HCT116 (cell line): Measurements from ENCODE around the gene IQCM. TPM values are rescaled to one million over a fixed set of nuclear protein-coding genes. Genes with fewer than 3 reads are reported as not detected.

ENCODE experiments used
- ATAC-seq: fragments of 200-7000 bp; cut with Tn5 transposase; 2 replicates; pipeline ENCODE4 v1.9.1; 2020; ENCODE audit warnings: mild to moderate bottlenecking, moderate library complexity
- BruUV-seq: library from RNA; stranded (reverse); fragments of 400-500 nt; replicated peaks from 2 replicates; lab custom pipeline; 2021; lab: Mats Ljungman, UMichigan
- CTCF ChIA-PET: fragments of 300-600 bp; sonication (Branson Sonifier 250); formaldehyde crosslinking; loops from one replicate; lab custom pipeline; 2021; ENCODE audit warnings: antibody characterized with exemption; lab: Charles Lee
- POLR2A ChIA-PET: fragments of 300-600, 350-600 bp; sonication (Branson Sonifier 250); formaldehyde crosslinking; loops from one replicate; lab custom pipeline; 2021; ENCODE audit warnings: antibody characterized with exemption; lab: Charles Lee
- RAD21 ChIA-PET, 2 experiments: fragments of 300-600 bp; sonication (Branson Sonifier 250); formaldehyde crosslinking; loops; one replicate each; lab custom pipeline; 2023; ENCODE audit warnings: low total read pairs in 2 of 2; ENCODE audit not compliant: uncharacterized antibody in 2 of 2, unreplicated experiment in 2 of 2, low non-redundant PET in 1 of 2; lab: Charles Lee
- DNase-seq: peaks from one replicate; pipeline ENCODE4 v3.0.0-alpha.2; 2010; ENCODE audit warnings: low read depth, low spot score
- H2AFZ ChIP-seq: fragments of 200-600 bp; shearing (Covaris generic), sonication (generic); 2 replicates; pipeline ENCODE4 v1.6.1; 2017; ENCODE audit warnings: low read depth, mixed run types, mixed read lengths, antibody characterized with exemption, low read length; ENCODE audit not compliant: poor library complexity, severe bottlenecking
- H3K27ac ChIP-seq: 2 replicates; pipeline ENCODE4 v1.5.1; 2012; ENCODE audit warnings: low read depth, low read length
- H3K27me3 ChIP-seq: fragments of 200-600 bp; sonication (generic); 2 replicates; pipeline ENCODE4 v1.6.1; 2016; ENCODE audit warnings: mixed run types, low read length, mixed read lengths; ENCODE audit not compliant: insufficient read depth
- H3K36me3 ChIP-seq, 2 experiments: fragments of 200-500 bp in 1 of 2; fragments of 200-600 bp in 1 of 2; sonication (Bioruptor generic) in 1 of 2; sonication (generic) in 1 of 2; 2 replicates each; pipeline versions ENCODE4 v1.5.1 to v1.6.1; 2014 to 2016; ENCODE audit warnings: low read length in 2 of 2, inconsistent platforms in 1 of 2, mixed read lengths in 1 of 2, mixed run types in 1 of 2; ENCODE audit not compliant: insufficient read depth in 2 of 2, control insufficient read depth in 1 of 2
- H3K4me1 ChIP-seq, 2 experiments: fragments of 200-600 bp in 1 of 2; sonication (generic) in 1 of 2; 2 replicates each; pipeline versions ENCODE4 v1.5.1 to v1.6.1; 2012 to 2017; ENCODE audit warnings: low read length in 2 of 2, inconsistent platforms in 1 of 2, mild to moderate bottlenecking in 1 of 2, mixed read lengths in 1 of 2, mixed run types in 1 of 2, moderate library complexity in 1 of 2; ENCODE audit not compliant: insufficient read depth in 2 of 2, control insufficient read depth in 1 of 2
- H3K4me2 ChIP-seq: fragments of 200-600 bp; sonication (generic); 2 replicates; pipeline ENCODE4 v1.6.1; 2017; ENCODE audit warnings: mixed run types, low read length, mixed read lengths
- H3K4me3 ChIP-seq, 2 experiments: fragments of 200-600 bp in 1 of 2; sonication (generic) in 1 of 2; replicated peaks in 1 of 2; 2 replicates each; pipeline ENCODE4 v1.5.1; 2011 to 2016; ENCODE audit warnings: low read length in 2 of 2, control low read depth in 1 of 2, low read depth in 1 of 2, mild to moderate bottlenecking in 1 of 2, mixed read lengths in 1 of 2, mixed run types in 1 of 2
- H3K79me2 ChIP-seq: fragments of 200-600 bp; sonication (generic); 2 replicates; pipeline ENCODE4 v1.6.1; 2017; ENCODE audit warnings: mild to moderate bottlenecking, mixed run types, low read length, moderate library complexity, mixed read lengths; ENCODE audit not compliant: insufficient read depth
- H3K9ac ChIP-seq: fragments of 200-600 bp; sonication (generic); 2 replicates; pipeline ENCODE4 v1.6.1; 2016; ENCODE audit warnings: low read length, mixed read lengths
- H3K9me2 ChIP-seq: fragments of 200-600 bp; sonication (generic), shearing (Covaris generic); 2 replicates; pipeline ENCODE4 v1.6.1; 2017; ENCODE audit warnings: mixed run types, mild to moderate bottlenecking, moderate library complexity; ENCODE audit not compliant: insufficient read depth
- H3K9me3 ChIP-seq, 2 experiments: fragments of 200-500 bp in 1 of 2; fragments of 200-600 bp in 1 of 2; sonication (Bioruptor generic) in 1 of 2; sonication (generic) in 1 of 2; 2 replicates each; pipeline ENCODE4 v1.6.1; 2014 to 2017; ENCODE audit warnings: low read length in 2 of 2, mixed read lengths in 2 of 2, inconsistent platforms in 1 of 2, low read depth in 1 of 2, mild to moderate bottlenecking in 1 of 2, mixed run types in 1 of 2, moderate library complexity in 1 of 2; ENCODE audit not compliant: control insufficient read depth in 1 of 2, insufficient read depth in 1 of 2
- H4K20me1 ChIP-seq: fragments of 200-600 bp; sonication (generic), shearing (Covaris generic); 2 replicates; pipeline ENCODE4 v1.6.1; 2017; ENCODE audit warnings: mixed run types, mild to moderate bottlenecking, moderate library complexity; ENCODE audit not compliant: insufficient read depth
- ATF3 ChIP-seq: IDR thresholded peaks from 2 replicates; pipeline ENCODE4 v1.6.1; 2012
- CBX3 ChIP-seq: IDR thresholded peaks from 2 replicates; pipeline ENCODE4 v1.6.1; 2012; ENCODE audit warnings: low read depth
- CEBPB ChIP-seq: IDR thresholded peaks from 2 replicates; pipeline ENCODE4 v1.6.1; 2012; ENCODE audit warnings: low read depth
- EGR1 ChIP-seq: IDR thresholded peaks from 2 replicates; pipeline ENCODE4 v1.6.1; 2012; ENCODE audit warnings: low read depth
- ELF1 ChIP-seq: IDR thresholded peaks from 2 replicates; pipeline ENCODE4 v1.6.1; 2012; ENCODE audit warnings: low read depth, borderline replicate concordance
- EZH2 ChIP-seq: fragments of 200-600 bp; sonication (generic); IDR thresholded peaks from 2 replicates; pipeline ENCODE4 v1.6.1; 2017; ENCODE audit warnings: antibody characterized with exemption, mixed run types
- EZH2phosphoT487 ChIP-seq: fragments of 200-600 bp; IDR thresholded peaks from 2 replicates; pipeline ENCODE4 v1.6.1; 2018; ENCODE audit warnings: antibody characterized with exemption, borderline replicate concordance
- FOSL1 ChIP-seq: IDR thresholded peaks from 2 replicates; pipeline ENCODE4 v1.6.1; 2012; ENCODE audit warnings: low read depth
- JUND ChIP-seq: IDR thresholded peaks from 2 replicates; pipeline ENCODE4 v1.6.1; 2012
- POLR2A ChIP-seq: IDR thresholded peaks from 2 replicates; pipeline ENCODE4 v1.7.0; 2011; ENCODE audit warnings: borderline replicate concordance; ENCODE audit not compliant: insufficient read depth, insufficient read length; ENCODE audit errors: extremely low read depth
- RAD21 ChIP-seq: IDR thresholded peaks from 2 replicates; pipeline ENCODE4 v1.6.1; 2012; ENCODE audit warnings: low read depth, mild to moderate bottlenecking
- SIN3A ChIP-seq: IDR thresholded peaks from 2 replicates; pipeline ENCODE4 v1.6.1; 2012; ENCODE audit warnings: low read depth
- TCF7L2 ChIP-seq: IDR thresholded peaks from 2 replicates; pipeline ENCODE4 v1.7.0; 2011; ENCODE audit warnings: borderline replicate concordance, inconsistent platforms; ENCODE audit not compliant: insufficient read depth, insufficient read length; ENCODE audit errors: extremely low read depth
- YY1 ChIP-seq: IDR thresholded peaks from 2 replicates; pipeline ENCODE4 v1.6.1; 2011; ENCODE audit warnings: low read length, low read depth, moderate library complexity, mild to moderate bottlenecking; ENCODE audit not compliant: insufficient replicate concordance; ENCODE audit errors: extremely low read depth
- ZBTB33 ChIP-seq: IDR thresholded peaks from 2 replicates; pipeline ENCODE4 v1.6.1; 2011; ENCODE audit warnings: mild to moderate bottlenecking, low read length, moderate library complexity; ENCODE audit not compliant: insufficient replicate concordance; ENCODE audit errors: extremely low read depth
- ZFX ChIP-seq: fragments of 450-650 bp; IDR thresholded peaks from 2 replicates; pipeline ENCODE4 v1.6.1; 2017
- ZNF274 ChIP-seq: fragments of 200-500 bp; sonication (Bioruptor generic); IDR thresholded peaks from 2 replicates; pipeline ENCODE4 v1.6.1; 2014; ENCODE audit warnings: mild to moderate bottlenecking, low read depth, low read length, inconsistent platforms
- intact Hi-C: fragments of 100-400 bp; cut with micrococcal nuclease; formaldehyde crosslinking; loops from 2 replicates; pipeline ENCODE4 v1.10.0; 2022
- total RNA-seq: library from RNA; stranded (reverse); gene quantifications from one replicate; pipeline ENCODE4 v1.2.1, GENCODE V29; 2021; ENCODE audit not compliant: unreplicated experiment
- TF ChIP-seq, protein P1 (sequence below), 3 experiments: fragments of 200-600 bp in 1 of 3; sonication (generic) in 1 of 3; IDR thresholded peaks in 2 of 3; conservative IDR thresholded peaks in 1 of 3; 2 replicates each; pipeline ENCODE4 v1.5.1; 2012 to 2017; ENCODE audit warnings: low read depth in 2 of 3, low read length in 2 of 3, antibody characterized with exemption in 1 of 3, borderline replicate concordance in 1 of 3, control low read depth in 1 of 3, mild to moderate bottlenecking in 1 of 3, mixed read lengths in 1 of 3, mixed run types in 1 of 3, moderate library complexity in 1 of 3; ENCODE audit not compliant: insufficient read depth in 1 of 3
- TF ChIP-seq, protein P2 (sequence below): IDR thresholded peaks from 2 replicates; pipeline ENCODE4 v1.6.1; 2012
- TF ChIP-seq, protein P3 (sequence below): IDR thresholded peaks from 2 replicates; pipeline ENCODE4 v1.6.1; 2012; ENCODE audit warnings: low read depth

IQCM gene
- total RNA-seq, 1 experiment from 2014 or later: 0.20 TPM

- no peak overlapping the region for H3K4me3 ChIP-seq
- ChIA-PET RAD21 (no interaction called here), POLR2A (no interaction called here), CTCF (no interaction called here)
- no peak overlapping the region for H2AFZ ChIP-seq
- H3K4me1 ChIP-seq: peaks cover 0 to 3% of the 10 kb centered on the region in 2 experiments; a peak in 1 of 4 replicates
- intact Hi-C loops: no loop called here
- no peak overlapping the region for H3K9ac ChIP-seq
- ATAC-seq (no peak), DNase-seq (no peak)
- no peaks in the 10 kb centered on the region for H4K20me1 ChIP-seq
- H3K27me3 ChIP-seq: no peaks in the 10 kb centered on the region
- no TSS peak for BruUV-seq
- TF ChIP-seq, protein P1, sequence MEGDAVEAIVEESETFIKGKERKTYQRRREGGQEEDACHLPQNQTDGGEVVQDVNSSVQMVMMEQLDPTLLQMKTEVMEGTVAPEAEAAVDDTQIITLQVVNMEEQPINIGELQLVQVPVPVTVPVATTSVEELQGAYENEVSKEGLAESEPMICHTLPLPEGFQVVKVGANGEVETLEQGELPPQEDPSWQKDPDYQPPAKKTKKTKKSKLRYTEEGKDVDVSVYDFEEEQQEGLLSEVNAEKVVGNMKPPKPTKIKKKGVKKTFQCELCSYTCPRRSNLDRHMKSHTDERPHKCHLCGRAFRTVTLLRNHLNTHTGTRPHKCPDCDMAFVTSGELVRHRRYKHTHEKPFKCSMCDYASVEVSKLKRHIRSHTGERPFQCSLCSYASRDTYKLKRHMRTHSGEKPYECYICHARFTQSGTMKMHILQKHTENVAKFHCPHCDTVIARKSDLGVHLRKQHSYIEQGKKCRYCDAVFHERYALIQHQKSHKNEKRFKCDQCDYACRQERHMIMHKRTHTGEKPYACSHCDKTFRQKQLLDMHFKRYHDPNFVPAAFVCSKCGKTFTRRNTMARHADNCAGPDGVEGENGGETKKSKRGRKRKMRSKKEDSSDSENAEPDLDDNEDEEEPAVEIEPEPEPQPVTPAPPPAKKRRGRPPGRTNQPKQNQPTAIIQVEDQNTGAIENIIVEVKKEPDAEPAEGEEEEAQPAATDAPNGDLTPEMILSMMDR (IDR thresholded peaks at IDR 0.05 in 2 of 3, conservative IDR thresholded peaks at IDR 0.05 in 1 of 3; ENCODE audit: borderline replicate concordance in 1 of 3, insufficient read depth in 1 of 3, low read depth in 2 of 3, low read length in 2 of 3): no peak
- TF ChIP-seq JUND (no peak), FOSL1 (no peak), YY1 (no peak), ELF1 (no peak), EZH2phosphoT487 (no peak), RAD21 (no peak), POLR2A (no peak), CEBPB (no peak), ZNF274 (no peak), EGR1 (no peak), ATF3 (no peak), SIN3A (no peak), EZH2 (no peak), ZFX (no peak), ZBTB33 (no peak), TCF7L2 (no peak), CBX3 (no peak)
- TF ChIP-seq, protein P2, sequence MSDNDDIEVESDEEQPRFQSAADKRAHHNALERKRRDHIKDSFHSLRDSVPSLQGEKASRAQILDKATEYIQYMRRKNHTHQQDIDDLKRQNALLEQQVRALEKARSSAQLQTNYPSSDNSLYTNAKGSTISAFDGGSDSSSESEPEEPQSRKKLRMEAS: no peak
- TF ChIP-seq, protein P3, sequence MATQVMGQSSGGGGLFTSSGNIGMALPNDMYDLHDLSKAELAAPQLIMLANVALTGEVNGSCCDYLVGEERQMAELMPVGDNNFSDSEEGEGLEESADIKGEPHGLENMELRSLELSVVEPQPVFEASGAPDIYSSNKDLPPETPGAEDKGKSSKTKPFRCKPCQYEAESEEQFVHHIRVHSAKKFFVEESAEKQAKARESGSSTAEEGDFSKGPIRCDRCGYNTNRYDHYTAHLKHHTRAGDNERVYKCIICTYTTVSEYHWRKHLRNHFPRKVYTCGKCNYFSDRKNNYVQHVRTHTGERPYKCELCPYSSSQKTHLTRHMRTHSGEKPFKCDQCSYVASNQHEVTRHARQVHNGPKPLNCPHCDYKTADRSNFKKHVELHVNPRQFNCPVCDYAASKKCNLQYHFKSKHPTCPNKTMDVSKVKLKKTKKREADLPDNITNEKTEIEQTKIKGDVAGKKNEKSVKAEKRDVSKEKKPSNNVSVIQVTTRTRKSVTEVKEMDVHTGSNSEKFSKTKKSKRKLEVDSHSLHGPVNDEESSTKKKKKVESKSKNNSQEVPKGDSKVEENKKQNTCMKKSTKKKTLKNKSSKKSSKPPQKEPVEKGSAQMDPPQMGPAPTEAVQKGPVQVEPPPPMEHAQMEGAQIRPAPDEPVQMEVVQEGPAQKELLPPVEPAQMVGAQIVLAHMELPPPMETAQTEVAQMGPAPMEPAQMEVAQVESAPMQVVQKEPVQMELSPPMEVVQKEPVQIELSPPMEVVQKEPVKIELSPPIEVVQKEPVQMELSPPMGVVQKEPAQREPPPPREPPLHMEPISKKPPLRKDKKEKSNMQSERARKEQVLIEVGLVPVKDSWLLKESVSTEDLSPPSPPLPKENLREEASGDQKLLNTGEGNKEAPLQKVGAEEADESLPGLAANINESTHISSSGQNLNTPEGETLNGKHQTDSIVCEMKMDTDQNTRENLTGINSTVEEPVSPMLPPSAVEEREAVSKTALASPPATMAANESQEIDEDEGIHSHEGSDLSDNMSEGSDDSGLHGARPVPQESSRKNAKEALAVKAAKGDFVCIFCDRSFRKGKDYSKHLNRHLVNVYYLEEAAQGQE: no peak
- no peaks in the 10 kb centered on the region for H3K9me2 ChIP-seq
- H3K9me3 ChIP-seq: no peaks in the 10 kb centered on the region
- H3K36me3 ChIP-seq: no peaks in the 10 kb centered on the region
- no peak overlapping the region for H3K27ac ChIP-seq
- H3K79me2 ChIP-seq: no peaks in the 10 kb centered on the region
- H3K4me2 ChIP-seq: no peak overlapping the region
Measured at GRCh38 chr4:149788300-149788699, 27.3 kb downstream of the IQCM start.
